ENCODE measurements around the gene SNX14. TPM values are rescaled to one million over a fixed set of nuclear protein-coding genes. Genes with fewer than 3 reads are reported as not detected.

Gene SNX14
- total RNA-seq = 87.5 and 92.5 TPM in 2 replicates

GRCh38 chr6:85593438-85594196, at the start of gene SNX14:
Gene SNX14, minus strand, starts transcription at chr6:85593858. Its CDS starts 140 bp downstream, at chr6:85593718.

GRCh38 chr6:85642774-85643536, 49.3 kb upstream of the SNX14 start, which contains the start of gene SYNCRIP:
Gene SYNCRIP, minus strand, starts transcription at chr6:85642886. Its CDS starts 1,447 bp downstream, at chr6:85641439.

Other genes with a start within 250 kb of the SNX14 start
- 142 and 712 TPM in 2 replicates for gene NT5E, start 143.8 kb downstream of the SNX14 start, total RNA-seq
- 45.7 and 92.9 TPM in 2 replicates for gene SYNCRIP, start 49.0 kb upstream of the SNX14 start, total RNA-seq